ENCODE data around the gene PTGER1.

Gene PTGER1

DNA sequence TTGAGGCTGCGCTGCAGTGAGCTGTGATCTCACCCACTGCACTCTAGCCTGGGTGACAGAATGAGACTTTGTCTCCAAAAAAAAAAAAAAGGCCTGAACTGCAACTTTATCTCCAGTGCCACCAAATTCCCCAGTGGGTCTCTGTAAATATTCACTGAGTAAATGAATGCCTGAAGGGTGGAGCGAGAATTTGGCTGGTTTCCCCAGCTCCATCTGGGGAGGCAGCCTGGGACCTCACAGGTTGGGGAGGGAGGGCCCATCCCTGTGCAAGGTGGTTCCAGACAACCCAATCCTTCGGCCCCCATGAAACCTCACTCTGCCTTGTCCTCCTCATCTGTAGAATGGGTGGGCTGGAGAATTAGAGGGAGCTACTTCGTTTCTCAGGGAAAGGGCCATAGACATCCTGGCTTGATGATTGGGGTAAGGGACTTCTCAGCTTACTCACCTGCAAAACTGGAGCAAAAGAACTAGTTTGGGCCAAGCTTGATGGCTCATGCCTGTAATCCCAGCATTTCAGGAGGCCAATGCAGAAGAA is 46.2 kb downstream of the PTGER1 start:
- DNase-seq (ENCODE audit: low read depth) = no peak
- no peak for TF ChIP-seq CTCF (IDR thresholded peaks at IDR 0.05; ENCODE audit: low read depth, low read length, missing control alignments)
- no peak overlapping the region for H3K4me3 ChIP-seq (ENCODE audit: low read depth, low read length)

DNA sequence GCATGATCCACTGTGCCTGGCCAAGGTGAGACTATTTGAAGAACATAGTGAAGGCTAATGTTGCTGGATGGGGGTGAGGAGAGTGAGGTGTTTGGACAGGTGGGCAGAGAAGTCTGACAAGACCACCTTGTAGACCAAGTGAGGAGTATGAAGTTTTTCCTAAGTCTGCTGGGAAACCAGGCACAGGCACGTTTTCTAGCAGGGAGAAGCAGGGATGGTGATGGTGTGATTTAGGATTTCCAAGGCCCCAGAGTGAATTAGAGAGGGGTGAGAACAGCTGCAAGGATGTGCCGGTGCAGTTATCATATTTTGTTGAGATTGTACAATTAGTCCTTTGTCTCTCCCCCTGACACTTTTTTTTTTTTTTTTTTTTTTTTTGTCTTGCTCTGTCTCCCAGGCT is 47.7 kb downstream of the PTGER1 start:
- DNase-seq (ENCODE audit: low read depth) = no peak
- no peak for TF ChIP-seq CTCF (IDR thresholded peaks at IDR 0.05; ENCODE audit: low read depth, low read length, missing control alignments)

GRCh38 chr19:14425696-14426138 is 49.4 kb downstream of the PTGER1 start:
- DNase-seq (ENCODE audit: low read depth) = no peak
- TF ChIP-seq CTCF (IDR thresholded peaks at IDR 0.05; ENCODE audit: low read depth, low read length, missing control alignments) = no peak
- no peak overlapping the region for H3K4me3 ChIP-seq (ENCODE audit: low read depth, low read length)

More for the DNA sequence above, 47.7 kb downstream of the PTGER1 start:
- H3K4me3 ChIP-seq (ENCODE audit: low read depth, low read length) = no peak overlapping the region

All from GM12864 (cell line).